HG03280 (cell line): ENCODE measurements around the gene LRRC36.
"Not testable (repeated sequence)": the region's sequence is repeated elsewhere in the genome, so short reads cannot be mapped to it uniquely, and the experiment has no call there.

Source experiments
- ATAC-seq: cut with Tn5 transposase; IDR thresholded peaks from one replicate; pipeline ENCODE4 v1.9.1; 2021; ENCODE audit warnings: mild to moderate bottlenecking, moderate library complexity; ENCODE audit not compliant: unreplicated experiment

Gene LRRC36

GRCh38 chr16:67341250-67341649 lies 14.6 kb downstream of the LRRC36 start:
- ATAC-seq: no peak

GRCh38 chr16:67342616-67343015 lies 16.0 kb downstream of the LRRC36 start:
- no peak for ATAC-seq

- ATAC-seq: no peak
Measured at GRCh38 chr16:67345401-67345800, 18.8 kb downstream of the LRRC36 start.

- ATAC-seq: no peak
Measured at GRCh38 chr16:67346341-67346740, 19.7 kb downstream of the LRRC36 start.

- ATAC-seq: no peak
Measured at GRCh38 chr16:67349172-67349571, 22.6 kb downstream of the LRRC36 start.

- no peak for ATAC-seq
Measured at GRCh38 chr16:67350324-67350723, 23.7 kb downstream of the LRRC36 start.

GRCh38 chr16:67352463-67352862 lies 25.8 kb downstream of the LRRC36 start:
- not testable (repeated sequence) for ATAC-seq

- no peak for ATAC-seq
Measured at GRCh38 chr16:67356396-67356795, 29.8 kb downstream of the LRRC36 start.

- no peak for ATAC-seq
Measured at GRCh38 chr16:67357561-67357960, 30.9 kb downstream of the LRRC36 start.

- ATAC-seq: not testable (repeated sequence)
Measured at GRCh38 chr16:67359540-67360269, 33.1 kb downstream of the LRRC36 start.

- no peak for ATAC-seq
Measured at GRCh38 chr16:67361038-67361437, 34.4 kb downstream of the LRRC36 start.

- ATAC-seq: no peak
Measured at GRCh38 chr16:67364600-67365235, 38.1 kb downstream of the LRRC36 start.

- no peak for ATAC-seq
Measured at GRCh38 chr16:67370661-67371060, 44.0 kb downstream of the LRRC36 start.

- no peak for ATAC-seq
Measured at GRCh38 chr16:67372664-67373063, 46.0 kb downstream of the LRRC36 start.

- not testable (repeated sequence) for ATAC-seq
Measured at GRCh38 chr16:67376012-67376411, 49.4 kb downstream of the LRRC36 start.

GRCh38 chr16:67378642-67379041 lies 52.0 kb downstream of the LRRC36 start:
- no peak for ATAC-seq

GRCh38 chr16:67383284-67383683 lies 56.7 kb downstream of the LRRC36 start:
- no peak for ATAC-seq

GRCh38 chr16:67384778-67385510 lies 58.3 kb downstream of the LRRC36 start:
- no peak for ATAC-seq

- ATAC-seq: no peak
Measured at GRCh38 chr16:67386861-67387455, 60.3 kb downstream of the LRRC36 start.

- ATAC-seq: no peak
Measured at GRCh38 chr16:67387479-67388079, 61.0 kb downstream of the LRRC36 start.

GRCh38 chr16:67388191-67388590 lies 61.6 kb downstream of the LRRC36 start:
- ATAC-seq: no peak
